ENCODE measurements around the gene SDK1.

The SDK1 gene

DNA sequence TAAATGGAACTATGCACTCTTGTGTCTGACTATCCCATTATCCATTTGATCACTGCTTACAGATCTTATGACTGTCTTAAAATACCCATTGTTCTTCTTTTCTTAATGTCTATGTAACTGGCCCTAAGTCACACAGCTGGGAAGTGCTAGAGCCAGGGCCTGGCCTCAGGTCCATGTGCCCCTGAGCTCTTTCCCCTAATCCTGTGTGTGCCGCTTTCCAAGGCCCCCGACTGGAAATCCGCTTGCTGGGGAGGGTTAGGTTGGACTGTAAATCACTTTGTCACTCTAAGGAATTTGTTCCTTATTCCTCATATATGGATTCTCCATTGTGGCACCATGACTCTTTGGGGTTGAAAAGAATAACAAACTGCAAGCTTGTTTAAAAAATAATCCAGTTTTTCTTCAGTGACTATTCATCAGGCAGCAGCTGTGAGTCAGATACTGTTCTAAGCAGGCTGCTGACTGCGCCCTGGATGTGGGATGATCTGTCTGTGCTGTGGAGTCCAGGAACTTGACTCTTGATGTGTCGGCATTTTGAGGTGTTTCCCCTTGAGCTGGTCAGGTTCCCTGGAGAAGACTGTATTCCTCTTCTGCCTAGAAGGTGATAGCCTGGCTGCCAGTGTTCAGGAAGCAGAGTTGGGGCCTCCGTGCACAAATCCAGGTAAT is 236.3 kb downstream of the SDK1 start:
- H3K4me1 ChIP-seq (ENCODE audit: control insufficient read depth in 5 of 5, insufficient read depth in 5 of 5, low read length in 5 of 5): no peaks in the 10 kb centered on the region
- no peak overlapping the region for H3K27ac ChIP-seq (ENCODE audit: low read depth, low read length)
- no peak overlapping the region for H3K4me3 ChIP-seq (ENCODE audit: low read depth in 1 of 5, low read length in 5 of 5)
- H3K9me3 ChIP-seq (ENCODE audit: control insufficient read depth in 5 of 5, low read length in 5 of 5): no peaks in the 10 kb centered on the region
- H3K27me3 ChIP-seq (ENCODE audit: control insufficient read depth in 5 of 5, insufficient read depth in 4 of 5, low read length in 5 of 5): no peaks in the 10 kb centered on the region
- H3K36me3 ChIP-seq (ENCODE audit: control insufficient read depth in 5 of 5, insufficient read depth in 5 of 5, low read length in 5 of 5): no peaks in the 10 kb centered on the region
- H3K9ac ChIP-seq (ENCODE audit: low read length in 5 of 5): no peak overlapping the region

DNA sequence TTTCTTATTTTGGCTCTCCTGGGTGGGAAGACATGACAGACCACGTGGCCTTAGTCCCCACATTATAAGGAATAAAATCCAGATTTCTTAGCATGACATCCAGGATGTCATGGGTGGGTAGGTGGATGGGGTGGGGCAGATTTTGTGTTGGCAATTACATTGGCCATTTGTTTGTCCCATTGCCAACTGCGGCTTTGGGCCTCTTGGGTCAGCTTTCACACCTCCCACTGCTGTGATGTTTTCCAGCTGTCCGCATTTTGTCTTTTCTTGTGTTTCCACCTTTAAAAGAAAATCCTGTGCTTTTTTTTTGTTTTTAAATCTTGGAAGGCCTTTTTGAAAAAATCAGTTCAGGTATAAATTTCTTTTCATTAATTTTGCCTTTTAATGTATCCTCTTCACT is 237.0 kb downstream of the SDK1 start:
- H3K4me3 ChIP-seq (ENCODE audit: low read depth in 1 of 5, low read length in 5 of 5): no peak overlapping the region
- no peak overlapping the region for H3K27ac ChIP-seq (ENCODE audit: low read depth, low read length)
- H3K4me1 ChIP-seq (ENCODE audit: control insufficient read depth in 5 of 5, insufficient read depth in 5 of 5, low read length in 5 of 5): no peaks in the 10 kb centered on the region
- H3K9me3 ChIP-seq (ENCODE audit: control insufficient read depth in 5 of 5, low read length in 5 of 5): no peaks in the 10 kb centered on the region
- no peaks in the 10 kb centered on the region for H3K36me3 ChIP-seq (ENCODE audit: control insufficient read depth in 5 of 5, insufficient read depth in 5 of 5, low read length in 5 of 5)
- H3K27me3 ChIP-seq (ENCODE audit: control insufficient read depth in 5 of 5, insufficient read depth in 4 of 5, low read length in 5 of 5): no peaks in the 10 kb centered on the region
- no peak overlapping the region for H3K9ac ChIP-seq (ENCODE audit: low read length in 5 of 5)

DNA sequence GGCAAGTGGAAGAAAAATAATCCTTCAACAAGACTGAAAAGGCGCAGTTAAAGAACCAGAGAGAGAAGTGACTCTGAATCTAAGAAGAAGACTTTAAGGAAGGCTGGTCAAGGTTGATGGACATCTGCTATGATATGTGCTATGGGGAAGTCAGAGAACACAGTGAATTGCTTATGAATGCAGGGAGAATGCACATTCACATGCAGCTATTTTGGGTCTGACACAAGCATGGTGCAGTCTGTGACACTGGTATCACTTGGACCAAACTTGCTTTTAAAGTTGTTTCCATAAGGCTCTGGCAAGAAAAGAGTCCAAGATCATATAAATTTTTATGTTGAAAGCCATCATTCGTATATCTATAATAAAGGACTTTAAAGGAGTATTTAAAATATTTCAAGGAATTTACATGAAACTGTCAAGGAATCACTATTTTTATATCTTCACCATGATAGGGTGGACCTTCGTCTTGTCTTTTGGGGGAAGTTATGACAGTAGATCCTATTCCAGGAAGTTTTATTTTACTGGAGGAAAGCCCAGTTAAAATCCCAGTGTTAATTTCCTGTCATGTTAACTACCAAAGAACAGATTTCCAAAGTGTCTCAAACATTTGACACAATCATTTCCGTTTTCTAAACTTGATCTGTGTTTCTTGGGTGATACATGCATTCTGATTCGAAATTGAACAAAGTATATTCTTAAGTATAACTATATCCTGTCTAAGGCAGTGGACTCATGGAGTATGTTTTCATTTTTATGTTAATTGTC is 239.6 kb downstream of the SDK1 start:
- H3K9ac ChIP-seq (ENCODE audit: low read length in 5 of 5): no peak overlapping the region
- H3K4me1 ChIP-seq (ENCODE audit: control insufficient read depth in 5 of 5, insufficient read depth in 5 of 5, low read length in 5 of 5): no peaks in the 10 kb centered on the region
- no peaks in the 10 kb centered on the region for H3K27me3 ChIP-seq (ENCODE audit: control insufficient read depth in 5 of 5, insufficient read depth in 4 of 5, low read length in 5 of 5)
- no peaks in the 10 kb centered on the region for H3K9me3 ChIP-seq (ENCODE audit: control insufficient read depth in 5 of 5, low read length in 5 of 5)
- H3K4me3 ChIP-seq (ENCODE audit: low read depth in 1 of 5, low read length in 5 of 5): no peak overlapping the region
- no peak overlapping the region for H3K27ac ChIP-seq (ENCODE audit: low read depth, low read length)
- no peaks in the 10 kb centered on the region for H3K36me3 ChIP-seq (ENCODE audit: control insufficient read depth in 5 of 5, insufficient read depth in 5 of 5, low read length in 5 of 5)

DNA sequence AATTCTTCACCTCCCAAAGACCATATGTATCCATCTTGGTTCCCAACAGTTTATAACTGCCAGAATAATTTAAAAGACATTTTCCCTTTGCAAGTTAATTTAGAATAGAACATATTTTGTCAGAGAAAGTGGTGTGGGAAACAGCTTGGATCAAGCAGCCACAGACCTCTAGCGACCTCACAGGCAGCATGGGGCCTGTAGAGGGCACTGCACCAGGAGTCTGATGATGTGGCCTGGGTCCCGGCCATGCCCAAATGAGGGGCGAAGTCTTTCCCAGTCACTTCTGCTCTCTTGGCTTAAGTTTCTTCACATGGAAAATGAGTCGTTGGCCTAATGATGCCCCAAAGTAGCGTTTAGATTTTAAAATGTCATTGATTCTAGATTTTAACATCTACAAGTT is 243.2 kb downstream of the SDK1 start:
- Histone ChIP-seq H3K9me3 (ENCODE audit: control insufficient read depth in 5 of 5, low read length in 5 of 5) (no peaks in the 10 kb centered on the region), H3K4me3 (ENCODE audit: low read depth in 1 of 5, low read length in 5 of 5) (no peak overlapping the region), H3K27me3 (ENCODE audit: control insufficient read depth in 5 of 5, insufficient read depth in 4 of 5, low read length in 5 of 5) (no peaks in the 10 kb centered on the region), H3K27ac (ENCODE audit: low read depth, low read length) (no peak overlapping the region), H3K9ac (ENCODE audit: low read length in 5 of 5) (no peak overlapping the region), H3K36me3 (ENCODE audit: control insufficient read depth in 5 of 5, insufficient read depth in 5 of 5, low read length in 5 of 5) (no peaks in the 10 kb centered on the region), H3K4me1 (ENCODE audit: control insufficient read depth in 5 of 5, insufficient read depth in 5 of 5, low read length in 5 of 5) (no peaks in the 10 kb centered on the region)

DNA sequence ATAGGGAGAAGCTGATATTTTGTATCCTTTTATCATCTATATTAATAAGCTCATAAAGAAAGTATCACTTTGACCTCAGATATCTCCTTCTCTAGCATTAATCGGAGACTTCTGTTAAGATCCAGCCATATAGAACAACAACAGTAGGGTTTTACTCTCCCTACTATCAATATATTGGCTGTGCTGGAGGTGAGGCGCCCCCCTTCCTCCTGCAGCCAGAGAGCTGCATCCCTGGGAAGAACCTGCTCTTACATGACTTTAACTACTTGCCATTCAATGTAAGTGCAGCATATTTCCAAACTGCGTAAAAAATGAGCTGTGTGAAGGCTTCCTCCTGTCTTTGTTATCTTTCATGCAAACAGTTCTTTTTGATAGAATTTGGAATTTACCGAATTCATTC is 247.8 kb downstream of the SDK1 start:
- Histone ChIP-seq H3K27me3 (ENCODE audit: control insufficient read depth in 5 of 5, insufficient read depth in 4 of 5, low read length in 5 of 5) (no peaks in the 10 kb centered on the region), H3K9ac (ENCODE audit: low read length in 5 of 5) (no peak overlapping the region), H3K36me3 (ENCODE audit: control insufficient read depth in 5 of 5, insufficient read depth in 5 of 5, low read length in 5 of 5) (no peaks in the 10 kb centered on the region), H3K27ac (ENCODE audit: low read depth, low read length) (no peak overlapping the region), H3K4me3 (ENCODE audit: low read depth in 1 of 5, low read length in 5 of 5) (no peak overlapping the region), H3K9me3 (ENCODE audit: control insufficient read depth in 5 of 5, low read length in 5 of 5) (no peaks in the 10 kb centered on the region), H3K4me1 (ENCODE audit: control insufficient read depth in 5 of 5, insufficient read depth in 5 of 5, low read length in 5 of 5) (no peaks in the 10 kb centered on the region)

DNA sequence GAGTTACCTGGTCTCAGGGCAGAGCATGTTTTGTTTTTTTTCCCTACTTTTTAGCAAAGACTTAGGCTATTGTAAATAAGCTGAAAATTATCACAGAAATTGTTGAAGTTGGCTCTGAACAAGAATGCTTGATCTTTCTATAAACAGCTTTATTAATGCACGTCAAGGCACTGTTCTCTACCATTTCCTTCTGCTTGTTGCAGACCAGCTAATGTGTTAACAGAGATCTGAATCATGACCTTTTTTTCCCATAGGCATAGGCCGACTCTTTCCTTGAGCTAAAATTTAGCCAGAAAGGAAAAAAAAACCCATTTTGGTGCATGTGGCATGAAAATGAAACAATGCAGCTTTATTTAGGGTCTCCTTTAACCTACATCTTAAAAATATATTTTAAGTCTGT is 248.5 kb downstream of the SDK1 start:
- H3K27me3 ChIP-seq (ENCODE audit: control insufficient read depth in 5 of 5, insufficient read depth in 4 of 5, low read length in 5 of 5): no peaks in the 10 kb centered on the region
- H3K27ac ChIP-seq (ENCODE audit: low read depth, low read length): no peak overlapping the region
- no peaks in the 10 kb centered on the region for H3K4me1 ChIP-seq (ENCODE audit: control insufficient read depth in 5 of 5, insufficient read depth in 5 of 5, low read length in 5 of 5)

DNA sequence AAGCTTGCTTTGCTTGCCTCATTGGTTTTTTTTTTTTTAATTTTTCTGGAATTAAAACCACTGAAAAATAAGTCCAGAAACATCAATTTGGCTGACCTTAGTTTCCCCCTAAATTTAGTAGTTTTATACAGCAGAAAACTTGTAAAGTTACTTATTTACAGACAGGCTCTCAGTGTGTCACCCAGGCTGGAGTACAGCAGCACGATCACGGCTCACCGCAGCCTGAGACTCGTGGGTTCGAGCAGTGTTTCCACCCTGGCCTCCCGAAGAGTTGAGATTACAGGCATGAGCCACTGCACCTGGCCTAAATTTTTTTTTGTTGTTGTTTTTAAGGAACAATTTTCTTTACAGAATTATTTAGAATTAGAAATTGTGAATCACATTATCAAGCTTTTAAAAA is 250.5 kb downstream of the SDK1 start:
- Histone ChIP-seq H3K9me3 (ENCODE audit: control insufficient read depth in 5 of 5, low read length in 5 of 5) (peaks cover 0 to 3% (median 0%) of the 10 kb centered on the region in 5 donors), H3K27me3 (ENCODE audit: control insufficient read depth in 5 of 5, insufficient read depth in 4 of 5, low read length in 5 of 5) (no peaks in the 10 kb centered on the region), H3K36me3 (ENCODE audit: control insufficient read depth in 5 of 5, insufficient read depth in 5 of 5, low read length in 5 of 5) (no peaks in the 10 kb centered on the region), H3K9ac (ENCODE audit: low read length in 5 of 5) (no peak overlapping the region), H3K27ac (ENCODE audit: low read depth, low read length) (no peak overlapping the region), H3K4me1 (ENCODE audit: control insufficient read depth in 5 of 5, insufficient read depth in 5 of 5, low read length in 5 of 5) (peaks cover 0 to 6% (median 0%) of the 10 kb centered on the region in 5 donors), H3K4me3 (ENCODE audit: low read depth in 1 of 5, low read length in 5 of 5) (no peak overlapping the region)

More for the DNA sequence above, 248.5 kb downstream of the SDK1 start:
- Histone ChIP-seq H3K9ac (ENCODE audit: low read length in 5 of 5) (no peak overlapping the region), H3K36me3 (ENCODE audit: control insufficient read depth in 5 of 5, insufficient read depth in 5 of 5, low read length in 5 of 5) (no peaks in the 10 kb centered on the region), H3K4me3 (ENCODE audit: low read depth in 1 of 5, low read length in 5 of 5) (no peak overlapping the region), H3K9me3 (ENCODE audit: control insufficient read depth in 5 of 5, low read length in 5 of 5) (no peaks in the 10 kb centered on the region)

DNA sequence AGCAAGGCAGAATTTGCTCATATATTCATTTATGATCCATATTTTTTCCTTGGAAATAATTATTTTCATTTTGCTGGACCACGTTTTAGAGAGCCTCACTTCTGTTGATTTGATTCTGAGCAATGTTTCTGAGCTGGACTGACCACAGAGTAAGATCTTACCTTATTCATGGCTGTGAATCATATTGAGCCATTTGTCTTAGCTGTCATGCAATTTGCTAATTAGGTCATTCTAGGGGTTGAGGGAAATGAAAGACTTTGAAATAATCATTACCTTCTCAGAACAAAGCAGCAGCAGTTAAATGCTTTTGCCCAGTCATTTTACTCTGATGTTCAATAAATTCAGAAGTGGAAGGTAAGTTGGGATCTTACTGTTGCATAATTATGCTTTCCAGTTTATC is 251.4 kb downstream of the SDK1 start:
- peaks cover 0 to 3% (median 0%) of the 10 kb centered on the region in 5 donors for H3K9me3 ChIP-seq (ENCODE audit: control insufficient read depth in 5 of 5, low read length in 5 of 5)
- H3K36me3 ChIP-seq (ENCODE audit: control insufficient read depth in 5 of 5, insufficient read depth in 5 of 5, low read length in 5 of 5): no peaks in the 10 kb centered on the region
- no peak overlapping the region for H3K9ac ChIP-seq (ENCODE audit: low read length in 5 of 5)
- H3K4me3 ChIP-seq (ENCODE audit: low read depth in 1 of 5, low read length in 5 of 5): no peak overlapping the region
- no peaks in the 10 kb centered on the region for H3K27me3 ChIP-seq (ENCODE audit: control insufficient read depth in 5 of 5, insufficient read depth in 4 of 5, low read length in 5 of 5)
- H3K4me1 ChIP-seq (ENCODE audit: control insufficient read depth in 5 of 5, insufficient read depth in 5 of 5, low read length in 5 of 5): peaks cover 0 to 6% (median 0%) of the 10 kb centered on the region in 5 donors
- no peak overlapping the region for H3K27ac ChIP-seq (ENCODE audit: low read depth, low read length)

DNA sequence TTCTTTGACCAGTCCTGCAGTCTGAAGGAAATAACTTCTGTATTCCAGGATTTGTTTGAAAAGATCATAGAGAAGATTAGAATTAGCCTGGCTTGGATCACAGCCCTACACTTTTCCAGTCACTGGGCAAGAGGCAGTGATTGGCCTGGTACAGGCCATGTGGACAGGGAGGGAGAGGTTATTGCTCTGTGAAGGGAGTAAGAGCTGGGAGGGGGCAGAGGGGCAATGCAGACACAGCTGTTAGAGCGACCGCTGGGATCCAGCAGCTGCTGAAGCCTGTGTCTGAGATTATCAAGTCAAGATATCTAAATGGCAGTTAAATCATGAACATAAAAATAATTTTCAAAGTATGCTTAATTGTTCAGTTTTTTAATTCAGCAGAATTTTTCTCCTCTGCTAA is 257.3 kb downstream of the SDK1 start:
- H3K27ac ChIP-seq (ENCODE audit: low read depth, low read length): no peak overlapping the region
- peaks cover 0 to 3% (median 0%) of the 10 kb centered on the region in 5 donors for H3K9me3 ChIP-seq (ENCODE audit: control insufficient read depth in 5 of 5, low read length in 5 of 5)
- H3K36me3 ChIP-seq (ENCODE audit: control insufficient read depth in 5 of 5, insufficient read depth in 5 of 5, low read length in 5 of 5): no peaks in the 10 kb centered on the region
- H3K27me3 ChIP-seq (ENCODE audit: control insufficient read depth in 5 of 5, insufficient read depth in 4 of 5, low read length in 5 of 5): no peaks in the 10 kb centered on the region
- no peak overlapping the region for H3K9ac ChIP-seq (ENCODE audit: low read length in 5 of 5)
- H3K4me1 ChIP-seq (ENCODE audit: control insufficient read depth in 5 of 5, insufficient read depth in 5 of 5, low read length in 5 of 5): peaks cover 0 to 20% (median 15%) of the 10 kb centered on the region in 5 donors
- H3K4me3 ChIP-seq (ENCODE audit: low read depth in 1 of 5, low read length in 5 of 5): no peak overlapping the region

DNA sequence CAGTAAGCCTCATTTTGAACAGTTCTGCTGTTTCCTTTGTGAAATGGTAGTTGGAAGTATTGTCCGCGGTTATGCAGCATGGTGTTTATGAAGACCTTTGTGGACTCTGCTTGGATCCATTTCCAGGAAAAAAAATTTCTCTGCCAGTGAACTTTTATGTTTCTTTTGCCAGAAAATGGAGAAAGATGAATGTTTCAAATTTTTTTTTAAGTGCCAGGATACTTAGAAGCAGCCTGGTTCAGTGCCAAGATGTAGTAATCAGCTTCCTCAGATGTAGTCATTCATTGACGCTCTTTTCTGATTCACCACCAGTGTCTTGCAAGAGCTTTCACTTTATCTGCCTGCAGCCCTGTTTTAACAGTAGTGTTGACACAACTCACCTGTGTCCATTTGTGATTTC is 258.2 kb downstream of the SDK1 start:
- H3K27me3 ChIP-seq (ENCODE audit: control insufficient read depth in 5 of 5, insufficient read depth in 4 of 5, low read length in 5 of 5): no peaks in the 10 kb centered on the region
- no peaks in the 10 kb centered on the region for H3K36me3 ChIP-seq (ENCODE audit: control insufficient read depth in 5 of 5, insufficient read depth in 5 of 5, low read length in 5 of 5)
- H3K4me3 ChIP-seq (ENCODE audit: low read depth in 1 of 5, low read length in 5 of 5): peak overlapping the region in 1 of 5 donors; percentile 9
- no peak overlapping the region for H3K27ac ChIP-seq (ENCODE audit: low read depth, low read length)
- no peak overlapping the region for H3K9ac ChIP-seq (ENCODE audit: low read length in 5 of 5)
- H3K4me1 ChIP-seq (ENCODE audit: control insufficient read depth in 5 of 5, insufficient read depth in 5 of 5, low read length in 5 of 5): peaks cover 0 to 20% (median 15%) of the 10 kb centered on the region in 5 donors
- H3K9me3 ChIP-seq (ENCODE audit: control insufficient read depth in 5 of 5, low read length in 5 of 5): peaks cover 0 to 3% (median 0%) of the 10 kb centered on the region in 5 donors

All from subcutaneous abdominal adipose tissue (tissue), 5 donors.